KOPT-K1 (cell line): ENCODE results near the gene RUNX1.

Experiments
- H3K27ac ChIP-seq: fragments of 200-600 bp; sonication (generic); 2 replicates; pipeline ENCODE4 v1.5.1; 2016; ENCODE audit warnings: antibody characterized with exemption, mild to moderate bottlenecking, low read depth, low read length; ENCODE audit not compliant: poor library complexity, severe bottlenecking
- H3K36me3 ChIP-seq: fragments of 200-600 bp; sonication (generic); 2 replicates; pipeline ENCODE4 v1.5.1; 2017; ENCODE audit warnings: antibody characterized with exemption, mild to moderate bottlenecking, low read length, moderate library complexity; ENCODE audit not compliant: insufficient read depth
- H3K9me3 ChIP-seq: fragments of 200-600 bp; sonication (generic); 2 replicates; pipeline ENCODE4 v1.5.1; 2017; ENCODE audit warnings: antibody characterized with exemption, low read length, mild to moderate bottlenecking; ENCODE audit not compliant: insufficient read depth, poor library complexity, severe bottlenecking

RUNX1 gene

DNA sequence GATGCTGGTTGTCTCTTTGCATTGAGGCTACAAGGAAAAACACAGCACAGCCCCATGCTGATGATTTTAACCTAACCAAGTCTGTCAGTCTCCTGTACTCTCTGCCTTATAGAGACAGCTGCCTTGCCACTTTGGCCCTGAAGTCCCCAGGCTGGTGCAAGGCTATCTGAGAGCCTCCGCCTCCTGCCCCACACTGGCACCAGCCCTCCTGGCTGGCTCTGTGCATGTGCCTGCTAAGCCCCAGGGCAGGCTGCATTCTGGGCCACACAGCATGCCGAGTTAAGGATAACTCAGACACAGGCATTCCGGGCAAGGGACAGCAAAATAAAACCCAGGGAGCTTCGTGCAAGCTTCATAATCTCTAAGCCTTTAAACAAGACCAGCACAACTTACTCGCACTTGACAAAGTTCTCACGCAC is 910 bp downstream of the RUNX1 start:
- Histone ChIP-seq H3K27ac (peak overlapping the region; percentile 95), H3K9me3 (no peaks in the 10 kb centered on the region), H3K36me3 (peaks cover 27% of the 10 kb centered on the region)

DNA sequence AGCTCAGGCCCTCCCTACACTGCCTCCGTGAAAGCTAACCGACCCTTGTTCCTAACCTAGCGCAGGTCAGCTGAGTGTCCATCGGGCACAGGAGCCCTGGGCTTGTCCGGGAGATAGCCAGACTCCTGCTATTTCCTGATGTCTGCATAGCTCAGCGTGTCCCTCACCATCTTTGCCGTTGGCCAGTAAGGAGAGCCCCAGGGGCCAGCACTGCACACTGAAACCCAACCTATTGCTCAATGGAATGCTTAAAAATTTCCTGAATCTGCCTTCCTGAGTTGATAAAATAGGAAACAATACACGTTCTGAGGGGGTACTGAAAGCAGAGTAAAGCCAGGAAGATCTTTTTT is 2.2 kb downstream of the RUNX1 start:
- peaks cover 40% of the 10 kb centered on the region for H3K36me3 ChIP-seq
- H3K27ac ChIP-seq: peak overlapping the region; percentile 95
- H3K9me3 ChIP-seq: no peaks in the 10 kb centered on the region

DNA sequence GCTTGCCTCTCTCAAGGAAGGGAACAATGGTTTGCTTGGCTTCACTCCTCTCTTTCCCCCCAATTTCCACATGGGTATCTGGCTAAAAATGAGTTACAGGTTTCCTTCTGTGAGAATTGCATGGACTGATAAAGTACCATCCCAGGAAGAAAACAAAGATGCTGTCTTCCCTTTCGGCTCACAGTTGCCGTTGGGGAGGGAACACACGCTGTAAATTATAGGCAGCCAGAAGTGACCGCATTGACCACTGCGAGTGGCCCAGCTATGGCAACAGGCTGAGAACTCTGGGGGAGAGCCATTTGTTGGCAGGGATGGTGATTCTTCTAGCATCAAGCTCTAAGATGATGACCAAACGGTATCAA is 2.9 kb downstream of the RUNX1 start:
- peaks cover 40% of the 10 kb centered on the region for H3K36me3 ChIP-seq
- peak overlapping the region; percentile 95 for H3K27ac ChIP-seq
- no peaks in the 10 kb centered on the region for H3K9me3 ChIP-seq

- no peaks in the 10 kb centered on the region for H3K9me3 ChIP-seq
- H3K27ac ChIP-seq: peak overlapping the region; percentile 95
- peaks cover 40% of the 10 kb centered on the region for H3K36me3 ChIP-seq
These were observed 3.4 kb downstream of the RUNX1 start for GRCh38 chr21:35045542-35046262.

DNA sequence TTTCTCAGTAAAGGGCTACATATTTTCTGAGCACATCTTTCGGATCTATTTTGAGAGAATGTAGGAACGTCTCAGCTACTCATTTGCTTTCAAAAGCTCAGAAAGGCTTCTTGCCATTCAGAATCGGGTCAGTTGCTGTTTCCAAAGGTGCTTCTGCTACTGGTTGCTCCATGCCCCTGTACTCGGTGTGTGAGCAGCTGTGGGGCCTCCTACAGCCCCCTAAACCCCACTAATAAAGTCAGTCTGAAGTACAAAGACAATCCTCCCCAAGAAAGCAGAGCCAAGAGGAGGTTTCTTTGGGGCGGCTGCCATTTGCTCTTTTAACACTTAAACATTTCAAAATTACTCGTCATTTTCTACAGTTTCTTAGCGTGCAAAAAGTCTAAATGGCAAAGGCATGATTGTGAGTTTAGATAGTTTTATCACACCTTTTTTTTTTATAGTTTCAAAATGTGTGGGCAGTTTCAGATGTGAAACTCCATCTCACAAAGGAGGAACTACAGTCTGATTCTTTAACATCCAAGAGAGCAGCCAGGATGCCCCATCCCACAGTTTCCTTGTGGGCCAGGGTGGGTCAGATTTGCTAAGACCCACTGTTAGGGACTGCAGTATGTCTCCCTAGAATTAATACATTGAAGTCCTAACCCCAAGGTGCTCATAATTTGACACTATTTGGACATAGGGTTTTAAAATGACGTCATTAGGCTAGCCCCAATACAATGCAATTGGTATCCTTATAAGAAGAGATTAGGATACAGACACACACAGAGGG is 4.1 kb downstream of the RUNX1 start:
- peaks cover 40% of the 10 kb centered on the region for H3K36me3 ChIP-seq
- peak overlapping the region; percentile 95 for H3K27ac ChIP-seq
- no peaks in the 10 kb centered on the region for H3K9me3 ChIP-seq

DNA sequence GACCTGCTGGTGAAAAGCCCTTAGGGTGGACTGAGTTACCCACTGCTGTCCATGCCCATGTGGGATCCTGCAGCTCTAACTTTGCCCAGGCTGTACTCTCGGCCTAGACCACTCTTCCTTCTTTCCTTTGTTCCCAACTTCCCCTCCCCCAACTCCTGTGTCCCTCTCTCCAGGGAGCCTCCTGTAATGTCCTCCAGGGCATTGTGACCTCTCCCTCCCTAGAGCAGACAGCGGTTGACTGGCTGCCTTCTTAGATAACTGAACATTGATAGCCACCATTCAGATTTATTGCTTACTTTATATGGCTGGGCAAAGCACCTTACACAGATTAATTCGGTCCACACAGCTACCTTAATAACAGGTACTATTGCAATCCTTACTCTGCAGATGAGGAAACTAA is 5.0 kb downstream of the RUNX1 start:
- H3K9me3 ChIP-seq: no peaks in the 10 kb centered on the region
- H3K27ac ChIP-seq: peak overlapping the region; percentile 95
- H3K36me3 ChIP-seq: peaks cover 40% of the 10 kb centered on the region

- Histone ChIP-seq H3K36me3 (peaks cover 46% of the 10 kb centered on the region), H3K9me3 (no peaks in the 10 kb centered on the region), H3K27ac (peak overlapping the region; percentile 95)
These were observed 5.6 kb downstream of the RUNX1 start for GRCh38 chr21:35043549-35043948.

GRCh38 chr21:35042836-35043235 is 6.3 kb downstream of the RUNX1 start:
- Histone ChIP-seq H3K36me3 (peaks cover 53% of the 10 kb centered on the region), H3K27ac (peak overlapping the region; percentile 95)

DNA sequence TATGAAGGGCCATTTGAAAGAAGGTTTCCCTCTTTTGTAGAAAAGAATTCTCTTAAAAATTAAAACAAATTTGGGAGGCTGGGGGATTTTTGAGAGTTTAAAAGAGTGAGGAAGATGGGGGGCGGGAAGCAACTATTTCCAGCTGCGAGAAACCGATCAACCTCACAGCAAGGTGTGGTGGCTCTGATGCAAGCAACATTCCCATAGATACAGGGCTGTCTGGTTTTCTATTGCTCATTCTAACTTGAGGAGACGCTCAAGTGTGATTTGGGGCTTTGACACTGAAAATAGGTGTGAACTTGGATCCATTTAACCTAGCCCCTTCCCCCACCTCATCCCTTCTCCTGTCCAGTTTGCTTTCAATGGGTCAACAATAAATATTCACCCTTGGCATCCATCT is 7.2 kb downstream of the RUNX1 start:
- Histone ChIP-seq H3K27ac (peak overlapping the region; percentile 95), H3K9me3 (no peaks in the 10 kb centered on the region), H3K36me3 (peaks cover 62% of the 10 kb centered on the region)

More at GRCh38 chr21:35042836-35043235, 6.3 kb downstream of the RUNX1 start:
- no peaks in the 10 kb centered on the region for H3K9me3 ChIP-seq

DNA sequence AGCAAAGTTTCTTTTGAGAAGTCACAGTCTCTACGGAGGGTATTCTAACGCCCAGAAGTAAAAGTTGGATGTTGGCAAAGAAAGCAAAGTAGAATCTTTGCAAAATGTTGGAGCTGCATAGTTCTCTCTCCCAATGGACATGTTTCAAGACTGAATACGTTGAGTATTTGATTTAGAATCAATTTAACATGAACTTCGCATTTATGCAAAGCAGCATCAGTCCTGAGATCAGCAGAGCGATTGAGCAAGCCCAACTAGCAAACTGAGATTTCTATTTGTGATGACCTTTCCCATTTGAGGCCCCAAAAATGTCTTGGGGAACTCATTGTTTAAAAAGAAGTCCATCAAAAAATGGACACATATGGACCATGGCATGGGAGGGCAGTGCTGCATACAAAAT is 8.0 kb downstream of the RUNX1 start:
- H3K27ac ChIP-seq: peak overlapping the region; percentile 95
- no peaks in the 10 kb centered on the region for H3K9me3 ChIP-seq
- H3K36me3 ChIP-seq: peaks cover 66% of the 10 kb centered on the region

DNA sequence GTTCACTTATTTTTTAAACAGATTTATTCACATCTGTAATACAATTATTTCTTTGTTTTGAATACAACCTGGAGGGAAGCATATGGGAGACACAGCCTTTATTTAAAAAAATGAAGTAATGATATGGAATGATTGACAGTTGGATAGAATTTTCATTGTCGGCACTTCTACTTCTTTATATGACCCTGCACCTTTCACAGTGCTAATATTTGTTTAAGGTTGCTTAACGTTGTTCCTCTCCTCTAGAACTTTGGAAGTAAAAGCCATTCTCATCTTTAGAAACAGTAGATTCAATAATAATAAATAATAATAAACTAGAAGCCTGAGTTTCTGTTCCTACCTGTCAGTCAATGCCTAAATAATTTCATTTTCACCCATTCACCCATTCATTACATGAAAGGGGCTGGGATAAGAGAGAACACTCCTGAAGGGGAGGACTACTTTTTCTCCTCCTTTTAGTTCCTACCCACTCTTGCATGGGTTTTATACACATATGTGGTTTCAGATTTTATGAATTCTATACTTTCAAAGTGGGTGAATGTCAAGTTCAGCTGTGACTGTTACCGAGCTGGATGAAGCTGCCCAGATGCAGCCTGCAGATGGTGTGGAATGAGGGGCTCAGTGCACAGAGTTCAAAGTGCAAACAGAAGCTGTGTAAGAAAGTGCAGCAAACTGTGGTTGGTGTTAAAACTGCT is 9.4 kb downstream of the RUNX1 start:
- Histone ChIP-seq H3K27ac (peak overlapping the region; percentile 95), H3K9me3 (no peaks in the 10 kb centered on the region), H3K36me3 (peaks cover 69% of the 10 kb centered on the region)

DNA sequence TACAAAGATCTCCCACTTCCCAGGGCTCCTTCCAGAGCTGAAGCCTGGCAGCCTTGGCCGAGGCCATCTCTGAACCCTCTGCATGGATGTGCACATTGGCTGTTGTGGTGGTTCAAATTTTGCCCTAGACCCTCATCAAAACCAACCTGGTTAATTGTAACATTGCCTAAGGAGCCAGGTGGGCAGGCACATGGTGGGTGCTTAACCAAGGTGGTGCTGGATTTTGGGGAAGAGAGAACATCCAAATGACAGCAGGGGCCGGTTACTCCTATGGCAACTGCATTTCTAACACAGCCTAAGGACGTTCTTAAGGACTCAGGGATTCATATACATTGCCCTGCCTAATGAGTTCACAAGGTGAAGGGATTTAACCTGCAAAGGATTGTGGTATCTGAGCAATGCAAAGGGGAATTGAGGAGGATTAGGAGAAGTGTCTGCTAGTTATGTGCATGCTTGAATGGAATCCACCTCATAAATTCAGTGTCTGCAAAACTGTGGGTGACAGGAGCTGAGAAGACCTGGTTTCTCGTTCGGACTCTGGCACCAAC is 10.3 kb downstream of the RUNX1 start:
- peaks cover 69% of the 10 kb centered on the region for H3K36me3 ChIP-seq
- H3K27ac ChIP-seq: peak overlapping the region; percentile 95
- no peaks in the 10 kb centered on the region for H3K9me3 ChIP-seq

GRCh38 chr21:35037384-35037765 is 11.7 kb downstream of the RUNX1 start:
- Histone ChIP-seq H3K36me3 (peaks cover 70% of the 10 kb centered on the region), H3K9me3 (no peaks in the 10 kb centered on the region), H3K27ac (peak overlapping the region; percentile 95)

DNA sequence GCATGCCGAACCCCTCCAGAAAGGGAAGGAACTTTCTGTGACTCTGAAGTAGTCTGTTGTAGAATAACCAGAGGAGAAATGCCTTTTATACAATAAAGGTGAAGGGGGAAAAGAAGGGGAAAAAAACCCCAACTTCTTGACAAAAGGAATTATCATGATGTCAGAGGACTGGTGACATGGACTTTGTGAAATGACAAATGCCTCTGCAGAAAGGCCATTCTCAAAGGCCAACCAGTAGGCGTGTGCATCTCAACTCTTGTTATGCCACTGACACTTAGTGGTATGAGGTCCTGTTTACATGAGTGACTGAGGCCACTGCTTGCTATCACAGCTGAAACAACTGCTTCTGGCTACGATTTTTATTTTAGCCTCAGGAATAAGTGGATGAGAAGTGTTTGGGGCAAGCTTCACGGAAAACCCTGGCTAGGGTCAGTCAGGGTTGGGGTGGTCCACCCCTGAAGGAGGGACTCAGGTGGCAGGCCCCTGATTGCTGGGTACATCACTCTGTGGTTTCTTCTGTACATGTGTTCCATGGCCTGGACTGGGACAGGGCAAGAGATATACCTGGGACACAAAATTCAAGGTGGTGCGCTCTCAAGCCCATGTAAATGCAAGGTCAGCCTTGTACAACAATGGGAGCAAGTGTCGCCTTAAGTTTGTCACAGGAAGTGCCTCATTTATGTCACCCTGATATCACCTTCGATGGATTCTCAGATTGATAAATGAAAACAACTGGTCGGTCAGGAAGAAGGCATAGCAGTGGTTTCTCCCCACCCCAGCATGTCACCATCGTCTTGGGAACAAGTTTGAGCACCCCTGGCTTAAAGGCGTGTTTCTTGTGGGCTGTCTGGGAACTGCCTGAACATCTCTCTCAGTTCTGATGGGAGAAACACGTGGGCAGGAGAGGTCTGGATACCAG is 12.4 kb downstream of the RUNX1 start:
- Histone ChIP-seq H3K27ac (peak overlapping the region; percentile 95), H3K9me3 (no peaks in the 10 kb centered on the region)

More for the DNA sequence above, 12.4 kb downstream of the RUNX1 start:
- H3K36me3 ChIP-seq: peaks cover 71% of the 10 kb centered on the region
